Activated naive CD8-positive, alpha-beta T cell treated with anti-CD3 and anti-CD28 coated beads, Interleukin-2, amount 50 U/mL, for 16 hours (primary cell): ENCODE measurements around the gene TNXB.
"Not testable (repeated sequence)": the region's sequence is repeated elsewhere in the genome, so short reads cannot be mapped to it uniquely, and the experiment has no call there.

Experiments
- DNase-seq: peaks from one replicate; pipeline ENCODE4 v3.0.0-alpha.2; 2020; ENCODE audit warnings: low read depth, low spot score

TNXB gene

DNA sequence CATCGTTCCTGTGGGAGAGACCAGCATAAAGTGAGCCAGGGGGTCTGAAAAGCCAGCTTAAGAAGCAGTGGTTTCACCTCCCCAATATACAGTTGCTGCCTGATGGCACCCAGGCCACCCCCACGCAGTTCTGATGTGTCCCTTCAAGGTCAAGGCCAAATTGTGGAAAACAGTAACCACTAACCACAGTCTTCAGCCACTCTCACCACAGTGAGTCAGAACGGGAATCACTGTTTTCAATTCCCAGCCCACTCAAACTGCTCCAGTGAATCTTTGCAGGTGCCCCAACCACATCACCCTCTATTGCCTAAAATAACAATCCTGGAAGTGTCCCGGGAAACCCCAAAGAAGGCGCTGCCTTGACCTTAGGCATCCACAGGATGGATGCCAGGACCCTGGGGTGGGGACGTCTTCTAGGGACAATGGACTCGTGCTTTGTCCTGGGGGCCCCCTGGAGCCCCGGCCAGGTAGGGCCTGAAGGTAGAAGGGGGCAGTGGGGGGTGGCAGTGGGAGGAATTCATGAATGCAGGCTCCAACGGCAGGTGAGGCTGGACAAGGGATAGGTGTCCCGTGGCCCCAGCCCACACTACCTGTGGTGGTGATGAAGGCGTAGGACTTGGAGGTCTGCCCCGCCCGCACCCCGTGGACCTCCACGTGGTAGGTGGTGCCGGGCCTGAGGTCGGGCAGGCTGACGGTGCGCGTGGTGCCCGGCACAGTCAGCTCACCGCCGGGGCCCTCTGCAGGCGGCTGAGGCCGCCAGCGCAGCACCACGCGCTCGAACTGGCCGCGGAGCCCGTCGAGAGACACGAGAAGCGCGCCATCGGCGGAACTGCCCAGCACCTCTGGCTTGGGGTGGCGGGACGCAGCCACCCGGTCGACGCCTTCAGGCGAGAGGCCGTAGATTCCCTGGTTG lies 22.2 kb downstream of the TNXB start:
- DNase-seq: no peak

DNA sequence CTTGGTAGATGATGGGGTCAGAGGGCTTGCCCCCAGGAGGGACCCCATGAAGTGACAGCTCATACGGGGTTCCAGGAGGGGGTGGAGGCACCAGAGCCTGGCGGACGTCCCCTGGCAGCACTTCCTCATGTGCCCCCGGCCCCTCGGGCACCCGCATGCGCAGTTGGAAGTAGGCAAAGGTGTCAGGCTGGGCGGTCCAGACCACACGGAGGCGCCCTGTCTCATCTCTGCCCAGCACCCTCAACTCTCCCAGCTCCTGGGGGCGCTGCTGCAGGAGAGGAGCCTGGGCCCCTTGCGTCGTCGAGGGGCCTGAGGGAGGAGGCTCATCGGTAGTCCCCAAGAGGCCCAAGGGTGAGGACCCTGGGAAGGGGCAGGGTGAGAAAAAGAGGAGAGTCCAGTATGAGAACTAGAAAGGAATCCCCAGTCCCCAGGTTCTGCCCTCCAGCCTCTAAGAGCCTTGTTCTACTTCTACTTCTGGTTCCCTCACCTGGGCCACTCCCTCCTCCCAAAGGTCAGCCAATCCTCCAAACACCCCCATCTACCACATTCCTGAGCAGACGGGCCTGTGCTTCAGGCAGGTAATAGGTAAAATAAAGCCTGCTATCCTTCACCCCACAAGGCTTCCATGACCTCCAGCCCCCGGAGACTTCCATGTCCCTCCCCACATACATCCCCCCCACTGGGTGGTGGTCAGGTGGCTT lies 23.2 kb downstream of the TNXB start:
- DNase-seq: no peak

DNA sequence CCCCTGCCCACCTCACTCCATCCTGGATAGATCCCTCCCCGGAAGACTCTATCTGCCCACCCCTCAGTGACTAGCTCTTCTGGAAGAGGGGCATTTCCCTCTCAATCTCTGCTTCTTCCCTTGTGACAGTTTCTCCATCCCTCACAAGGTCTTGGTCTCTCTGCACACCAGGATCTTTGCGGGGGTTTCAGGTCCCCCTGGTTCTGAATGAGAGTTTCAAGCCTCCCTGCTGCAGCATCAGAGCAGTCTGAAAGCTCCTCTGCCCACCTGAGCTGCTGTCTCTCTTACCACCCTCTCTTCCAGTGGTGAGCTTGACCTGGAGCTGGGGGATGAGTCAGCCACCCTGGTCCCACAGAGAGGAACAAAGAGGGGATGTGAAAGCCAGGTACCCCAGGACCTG lies 24.4 kb downstream of the TNXB start:
- DNase-seq: no peak

DNA sequence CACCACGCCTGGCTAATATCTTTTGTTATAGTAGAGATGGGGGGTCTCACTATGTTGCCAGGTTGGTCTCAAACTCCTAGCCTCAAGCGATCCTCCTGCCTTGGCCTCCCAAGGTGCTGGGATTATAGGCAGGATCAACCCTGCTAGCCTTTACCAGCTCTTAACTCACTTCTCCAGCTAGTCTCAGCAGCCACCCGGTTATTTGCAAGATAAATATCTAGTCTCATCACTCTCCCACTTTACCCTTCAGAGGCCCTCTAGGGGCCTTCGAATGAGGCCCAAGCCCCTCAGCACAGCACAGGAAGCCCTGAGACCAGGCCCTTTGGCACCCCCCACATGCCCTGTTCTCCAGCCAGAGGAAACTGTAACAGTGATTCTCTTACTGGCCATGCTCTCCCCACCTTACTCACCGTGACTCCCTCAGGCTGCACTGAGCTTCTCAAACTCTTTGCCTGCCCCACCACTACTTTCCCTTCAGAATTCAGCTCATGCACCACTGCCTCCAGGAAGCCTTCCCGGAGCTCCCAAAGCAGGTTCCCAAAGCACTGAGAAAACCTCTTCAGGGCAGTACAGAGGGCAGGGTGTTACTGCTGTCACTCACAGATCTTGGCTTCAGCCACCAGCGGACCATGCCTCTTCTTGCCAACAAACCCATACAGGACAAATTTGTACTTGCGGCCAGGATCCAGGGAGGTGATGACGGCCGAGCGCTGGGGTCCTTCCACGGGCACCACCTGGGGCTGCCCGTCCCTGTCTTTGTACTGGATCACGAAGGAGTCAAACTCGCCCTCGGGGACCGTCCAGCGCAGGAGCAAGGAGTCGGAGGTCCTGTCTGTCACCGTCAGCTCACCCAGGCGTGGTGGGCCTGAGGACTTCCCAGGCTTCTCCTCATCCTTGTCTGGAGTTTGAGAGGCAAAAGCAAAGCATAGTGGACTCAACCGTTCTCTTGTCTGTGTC lies 25.0 kb downstream of the TNXB start:
- DNase-seq: no peak

DNA sequence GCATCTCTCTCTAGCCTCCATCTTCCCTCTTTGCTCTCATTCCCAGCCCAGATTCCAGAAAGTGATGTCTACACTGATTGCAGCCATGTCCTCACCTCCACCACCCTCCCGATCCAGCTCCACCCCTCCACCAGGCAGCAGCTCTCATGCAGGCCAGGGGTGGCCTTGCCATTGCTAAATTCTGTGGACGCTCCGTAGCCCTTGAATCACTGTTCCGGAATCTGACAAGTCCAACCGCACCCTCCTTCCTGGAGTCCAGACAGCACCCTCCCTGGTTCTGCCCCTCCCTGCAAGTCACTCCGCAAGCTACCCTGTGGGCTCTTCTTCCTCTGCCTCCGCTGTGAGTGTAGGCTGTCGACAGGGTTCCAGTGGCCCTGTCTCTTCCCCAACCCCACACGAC lies 26.2 kb downstream of the TNXB start:
- no peak for DNase-seq

DNA sequence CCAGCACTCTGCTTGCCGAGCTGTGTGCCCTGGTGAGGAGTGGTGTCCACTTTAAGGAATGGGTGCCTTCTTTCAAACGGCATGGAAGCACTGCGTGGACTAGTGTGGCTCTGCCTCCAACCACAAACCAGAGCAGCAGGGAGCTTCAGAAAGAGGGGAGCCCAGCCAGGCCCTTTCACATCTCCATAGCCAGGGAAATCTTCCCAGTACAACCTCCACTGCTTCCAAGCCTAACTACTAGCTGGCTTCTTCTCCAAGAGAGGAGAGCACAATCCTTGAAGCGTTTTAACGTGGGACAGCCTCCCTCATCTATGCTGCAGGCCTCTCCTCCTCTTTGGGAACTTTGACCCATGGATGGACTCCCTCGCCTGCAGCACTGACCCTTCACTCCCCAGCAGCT lies 26.7 kb downstream of the TNXB start:
- no peak for DNase-seq

DNA sequence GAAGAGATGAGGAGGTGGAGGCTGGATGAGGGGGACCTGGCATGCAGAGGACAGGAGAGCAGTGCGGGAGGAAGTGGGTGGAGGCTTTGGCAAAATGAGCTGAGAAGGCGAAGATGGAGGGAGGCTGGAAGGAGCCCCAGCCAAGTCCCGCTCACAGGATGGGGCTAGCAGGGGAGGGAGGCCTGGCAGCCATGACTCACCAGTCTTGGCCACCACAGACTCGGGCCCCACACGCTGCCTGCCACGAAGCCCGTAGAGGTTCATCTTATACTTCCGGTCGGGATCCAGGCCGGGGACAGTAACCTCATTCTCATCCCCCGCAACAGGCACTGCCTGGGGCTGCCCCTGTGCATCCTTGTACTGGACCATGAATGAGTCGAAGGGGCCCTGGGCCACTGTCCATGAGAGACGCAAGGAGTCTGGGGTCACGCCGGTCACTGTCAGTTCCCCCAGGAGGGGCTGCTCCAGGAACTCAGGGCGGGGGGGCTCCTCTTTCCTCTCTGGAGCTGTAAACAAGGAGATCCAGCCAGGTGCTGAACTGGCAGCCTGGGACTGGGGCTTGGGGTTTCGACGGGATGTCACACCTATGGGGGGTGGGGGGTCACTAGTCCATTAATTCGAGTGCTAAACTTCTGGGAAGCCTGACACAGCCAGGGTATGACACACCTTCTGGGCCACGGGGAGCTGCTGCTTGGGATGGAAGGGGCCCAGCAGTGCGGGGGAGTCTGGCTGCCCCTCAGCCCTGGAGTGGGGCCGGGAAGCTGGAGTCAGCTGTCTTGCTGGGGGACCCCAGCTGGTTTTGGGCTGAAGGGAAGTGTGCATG lies 27.8 kb downstream of the TNXB start:
- DNase-seq: no peak

DNA sequence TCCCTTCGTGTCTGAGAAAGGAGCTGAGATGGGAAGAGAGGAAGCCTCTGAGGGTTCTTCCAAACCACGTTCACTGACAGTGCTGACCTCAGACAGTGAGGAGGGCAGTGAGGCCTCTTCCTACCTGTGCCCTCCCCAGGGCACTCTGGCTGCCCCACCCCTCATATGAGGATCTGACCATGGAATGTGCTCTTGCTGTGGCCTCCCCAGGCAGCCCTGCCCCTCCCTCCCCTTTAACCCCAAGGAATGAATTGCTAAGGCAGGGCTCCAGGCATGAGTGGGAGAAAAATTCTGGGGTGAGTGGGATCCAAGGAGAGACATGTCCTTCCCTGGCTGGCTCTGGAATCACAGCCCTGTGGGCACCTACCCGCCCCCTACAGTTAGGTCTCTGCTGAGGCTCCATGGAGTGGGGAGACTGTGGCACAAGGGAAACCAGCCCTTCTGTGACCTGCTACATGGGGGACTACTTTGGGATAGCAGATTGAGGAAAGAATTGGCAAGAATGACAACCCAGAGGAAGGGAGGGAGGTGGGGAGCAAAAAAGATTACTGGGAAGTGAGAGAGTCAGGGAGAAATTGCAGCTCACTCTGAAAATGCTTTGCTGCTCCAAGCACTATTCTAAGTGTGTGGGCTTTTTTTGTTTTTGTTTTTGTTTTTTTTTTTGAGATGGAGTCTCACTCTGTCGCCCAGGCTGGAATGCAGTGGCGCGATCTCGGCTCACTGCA lies 29.4 kb downstream of the TNXB start:
- no peak for DNase-seq

DNA sequence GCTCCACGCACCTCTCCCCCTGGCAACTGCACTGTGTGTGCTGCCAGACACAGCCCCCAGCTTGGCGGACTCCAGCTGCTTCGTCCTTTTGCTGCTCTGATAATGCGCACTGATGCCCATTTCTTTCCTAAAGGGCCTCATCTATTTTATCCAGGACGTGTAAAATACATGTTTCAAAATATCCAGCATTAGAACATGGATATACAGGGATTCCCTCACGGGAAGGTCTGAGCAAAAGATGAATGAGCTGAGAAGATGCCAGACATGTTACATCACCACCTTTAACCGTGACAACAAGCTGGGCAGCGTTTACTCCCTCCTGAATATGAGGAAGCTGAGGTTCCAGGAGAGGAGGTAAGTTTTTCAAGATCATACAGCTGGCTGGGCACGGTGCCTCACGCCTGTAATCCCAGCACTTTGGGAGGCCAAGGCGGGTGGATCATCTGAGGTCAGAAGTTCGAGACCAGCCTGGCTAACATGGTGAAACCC lies 32.8 kb downstream of the TNXB start:
- no peak for DNase-seq

DNA sequence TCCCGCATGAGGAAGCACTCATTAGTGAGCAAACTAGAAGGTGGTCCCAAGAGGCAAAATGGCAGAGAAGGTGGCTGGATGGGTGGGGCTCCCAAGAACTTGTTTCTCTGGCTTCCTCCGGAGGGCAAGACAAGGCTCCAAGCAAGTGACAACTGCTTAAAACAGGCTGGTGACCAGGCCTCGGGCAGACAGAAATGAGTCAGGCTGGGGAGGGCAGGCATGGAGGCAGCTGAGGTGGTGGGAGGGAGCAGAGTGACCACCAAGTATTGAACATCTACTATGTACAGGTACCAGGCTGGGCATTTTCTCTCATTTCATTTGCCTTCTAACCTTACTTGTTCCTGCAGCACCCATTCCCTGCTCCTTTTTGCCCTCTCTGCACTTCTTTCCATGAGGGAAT lies 33.4 kb downstream of the TNXB start:
- no peak for DNase-seq

DNA sequence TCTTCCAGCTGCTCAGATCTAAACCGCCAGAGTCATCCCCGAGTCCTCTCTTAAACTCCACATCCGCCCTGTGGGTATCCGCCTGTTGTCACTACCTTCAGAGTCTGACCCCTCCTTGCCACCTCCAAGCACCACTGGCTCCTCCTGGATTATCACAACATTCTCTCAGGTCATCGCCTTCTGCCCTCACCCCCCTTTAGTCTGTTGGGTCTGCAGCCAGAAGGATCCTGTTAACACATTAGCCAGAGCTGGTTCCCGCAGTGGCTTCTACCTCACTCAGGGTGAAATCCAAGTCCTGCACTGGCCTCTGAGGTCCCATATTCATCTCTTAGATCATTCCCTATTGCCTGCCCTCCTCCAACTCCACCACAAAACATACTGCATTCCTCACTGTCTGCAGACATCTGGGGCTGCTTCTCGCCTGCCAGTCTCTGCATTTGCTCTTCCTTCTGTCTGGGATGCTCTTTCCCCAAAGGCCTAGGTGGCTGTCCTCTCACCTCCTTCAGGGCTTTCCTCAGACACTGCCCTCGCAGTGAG lies 34.1 kb downstream of the TNXB start:
- no peak for DNase-seq

DNA sequence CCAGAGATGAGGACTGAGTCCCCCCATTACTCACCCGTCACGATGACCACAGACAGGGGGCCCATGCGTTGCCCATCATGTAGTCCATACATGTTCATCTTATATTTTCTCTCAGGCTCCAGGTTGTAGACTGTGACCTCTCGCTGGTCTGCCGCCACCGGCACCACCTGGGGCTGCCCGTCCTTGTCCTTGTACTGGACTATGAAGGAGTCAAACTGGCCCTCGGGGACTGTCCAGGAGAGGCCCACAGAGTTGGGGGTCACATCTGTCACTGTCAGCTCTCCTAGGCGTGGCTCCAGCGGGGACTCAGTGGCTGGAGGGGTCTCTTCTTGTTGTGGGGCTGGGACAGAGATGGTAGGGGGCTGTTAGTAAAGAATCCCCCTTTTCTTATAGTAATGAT lies 35.5 kb downstream of the TNXB start:
- no peak for DNase-seq

DNA sequence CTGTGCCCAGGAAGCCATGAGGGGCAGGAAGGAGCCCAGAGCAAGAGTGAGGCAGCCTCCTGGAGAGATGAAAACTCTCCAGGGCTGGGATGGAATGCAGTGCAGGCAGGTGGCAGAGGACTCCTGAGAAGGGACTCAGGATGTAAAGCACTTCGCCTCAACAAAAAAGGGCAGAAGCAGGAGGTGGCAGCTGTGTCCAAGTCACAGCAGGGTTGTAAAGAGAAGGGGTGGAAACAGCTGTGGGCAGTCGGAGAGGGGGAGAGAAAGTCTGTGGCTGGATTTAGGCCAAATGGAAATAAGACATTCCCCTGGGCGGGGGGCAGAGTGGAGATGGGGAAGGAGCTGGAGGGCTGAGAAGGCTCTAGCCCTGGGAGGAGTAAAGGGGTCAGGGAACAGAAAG lies 36.0 kb downstream of the TNXB start:
- DNase-seq: no peak

DNA sequence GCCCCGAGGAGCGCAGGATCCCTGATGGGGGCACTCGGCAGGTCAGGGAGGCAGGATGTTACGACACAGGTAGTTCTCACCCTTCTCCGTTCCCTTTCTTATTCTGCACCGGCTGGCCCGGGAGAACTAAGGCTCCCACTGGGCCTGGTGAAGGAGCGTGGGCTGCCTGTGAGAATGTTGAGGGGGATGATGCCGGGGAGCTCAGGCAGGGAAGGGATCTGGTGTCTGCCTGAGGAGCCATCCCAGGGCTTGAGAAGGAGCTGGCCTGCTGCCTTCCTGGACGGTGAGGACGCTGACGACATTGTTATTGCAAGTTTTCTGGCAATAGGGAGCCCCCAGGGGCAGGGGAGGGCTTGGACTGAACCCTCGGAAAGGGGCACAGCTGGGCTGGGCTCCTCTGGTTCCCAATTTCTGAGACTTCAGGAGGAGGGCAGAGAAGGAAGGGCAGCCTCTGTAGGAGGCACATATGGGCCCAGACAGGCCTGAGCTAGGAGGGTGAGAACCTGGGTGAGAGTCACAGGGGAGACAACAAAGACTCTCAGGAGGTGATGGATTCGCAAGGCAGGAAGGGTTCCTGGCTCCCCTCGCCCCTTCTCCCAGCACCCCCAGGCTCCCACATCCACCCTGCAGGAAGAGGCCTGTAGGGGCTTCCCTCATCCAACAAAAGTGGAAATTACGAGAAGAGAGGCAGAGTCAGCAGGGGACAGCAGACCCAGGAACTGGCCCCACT lies 38.2 kb downstream of the TNXB start:
- no peak for DNase-seq

DNA sequence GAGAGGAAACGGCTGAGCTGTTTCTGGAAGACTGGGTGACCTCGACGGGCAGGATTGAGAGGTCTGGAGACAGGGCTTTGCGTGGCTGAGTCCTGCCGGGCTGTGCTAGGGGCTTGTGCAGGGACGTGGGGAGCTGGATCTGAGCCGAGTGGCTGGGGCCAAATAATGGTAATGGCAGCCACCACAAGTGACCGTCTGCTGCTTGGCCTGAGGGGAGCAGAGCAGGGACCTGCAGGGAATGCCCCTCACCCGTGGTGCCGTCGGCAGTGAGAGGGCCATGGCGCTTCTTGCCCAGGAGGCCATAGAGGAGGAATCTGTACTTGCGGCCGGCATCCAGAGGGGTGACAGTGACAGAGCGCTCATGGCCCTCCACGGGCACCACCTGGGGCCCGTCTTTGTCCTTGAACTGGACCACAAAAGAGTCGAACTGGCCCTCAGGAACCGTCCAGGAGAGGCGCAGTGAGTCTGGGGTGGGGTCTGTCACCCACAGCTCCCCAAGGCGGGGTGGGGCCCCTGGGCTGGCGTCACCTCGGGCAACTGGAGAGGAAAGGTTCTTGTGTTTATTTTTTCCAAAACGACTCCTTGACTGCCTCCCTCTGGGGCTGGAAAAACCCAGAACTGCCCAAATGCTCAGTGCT lies 39.1 kb downstream of the TNXB start:
- no peak for DNase-seq

DNA sequence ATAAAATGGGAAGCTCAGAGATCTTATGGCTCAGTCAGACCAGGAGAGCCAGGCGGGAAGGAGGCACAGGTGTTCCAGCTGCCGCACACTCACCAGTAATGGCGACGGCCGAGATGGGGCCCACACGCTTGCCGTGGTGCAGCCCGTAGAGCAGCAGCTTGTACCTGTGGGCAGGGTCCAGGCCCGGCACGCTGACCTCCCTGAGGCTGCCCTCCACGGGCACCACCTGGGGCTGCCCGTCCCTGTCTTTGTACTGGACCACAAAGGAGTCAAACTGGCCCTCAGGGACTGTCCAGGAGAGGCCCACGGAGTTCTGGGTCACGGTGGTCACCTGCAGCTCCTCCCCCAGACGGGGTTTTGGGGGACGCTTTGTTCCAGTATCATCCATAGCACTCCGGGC lies 39.7 kb downstream of the TNXB start:
- DNase-seq: no peak

DNA sequence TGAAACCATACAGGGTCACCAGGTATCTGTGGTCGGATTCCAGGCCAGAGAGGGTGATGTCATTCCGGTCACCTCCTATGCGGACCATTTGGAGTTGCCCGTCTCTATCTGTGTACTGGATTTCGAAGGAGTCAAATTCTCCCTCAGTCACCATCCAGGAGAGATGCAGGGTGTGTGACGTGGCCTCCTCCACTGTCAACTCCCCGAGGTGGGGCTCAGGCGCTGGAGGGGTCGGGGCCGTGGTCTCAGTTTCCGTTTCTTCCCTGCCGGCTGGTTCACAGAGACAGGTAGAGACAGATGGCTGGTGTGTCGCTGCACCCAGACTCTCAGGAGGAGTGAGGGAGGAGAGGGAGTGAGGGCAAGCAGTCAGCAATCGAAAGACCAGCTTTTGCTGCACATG lies 40.3 kb downstream of the TNXB start:
- DNase-seq: no peak

DNA sequence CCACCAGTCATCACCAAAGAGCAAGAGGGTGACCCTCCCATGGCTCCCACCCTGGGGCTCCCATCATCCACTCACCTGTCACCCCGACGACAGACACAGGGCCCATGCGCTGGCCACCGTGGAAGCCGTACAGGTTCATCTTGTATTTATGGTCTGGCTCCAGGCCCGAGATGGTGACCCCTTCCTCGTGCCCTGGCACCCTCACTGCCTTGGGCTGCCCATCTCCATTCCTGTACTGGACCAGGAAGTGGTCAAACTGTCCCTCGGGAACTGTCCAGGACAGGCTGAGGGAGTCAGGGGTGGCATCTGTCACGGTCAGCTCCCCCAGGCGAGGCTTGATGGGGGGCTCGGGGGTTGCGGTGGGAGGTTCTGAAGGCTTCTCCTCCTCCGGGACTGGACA lies 40.8 kb downstream of the TNXB start:
- DNase-seq: not testable (repeated sequence)

DNA sequence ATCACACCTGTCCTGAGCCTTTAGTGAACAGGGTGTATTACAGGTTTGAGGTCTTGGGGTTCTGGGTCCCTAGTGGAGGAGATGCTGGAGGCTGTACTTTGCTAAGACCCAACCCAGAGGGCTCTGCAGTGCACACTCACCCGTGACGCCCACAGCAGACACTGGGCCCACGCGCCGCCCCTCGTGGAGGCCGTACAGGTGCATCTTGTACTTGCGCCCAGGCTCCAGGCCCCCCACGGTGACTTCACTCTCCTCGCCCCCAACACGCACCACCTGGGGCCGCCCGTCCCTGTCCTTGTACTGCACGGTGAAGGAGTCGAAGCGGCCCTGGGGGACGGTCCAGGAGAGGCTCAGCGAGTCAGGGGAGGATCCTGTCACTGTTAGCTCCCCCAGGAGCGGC lies 41.6 kb downstream of the TNXB start:
- DNase-seq: not testable (repeated sequence)
